OCI-LY1 (cell line): Measurements from ENCODE around the gene ARFGAP3.

Experiments
- CTCF ChIP-seq: fragments of 200-600 bp; sonication (generic), shearing (Covaris generic); IDR thresholded peaks from 2 replicates; pipeline ENCODE4 v1.5.1; 2017; ENCODE audit warnings: mild to moderate bottlenecking, antibody characterized with exemption, low read length, moderate library complexity, mixed read lengths
- EZH2 ChIP-seq: fragments of 200-600 bp; sonication (generic), shearing (Covaris generic); IDR thresholded peaks from 2 replicates; pipeline ENCODE4 v1.8.0; 2017; ENCODE audit warnings: borderline replicate concordance, mixed run types, mild to moderate bottlenecking, antibody characterized with exemption, low read length, moderate library complexity, mixed read lengths

DNA sequence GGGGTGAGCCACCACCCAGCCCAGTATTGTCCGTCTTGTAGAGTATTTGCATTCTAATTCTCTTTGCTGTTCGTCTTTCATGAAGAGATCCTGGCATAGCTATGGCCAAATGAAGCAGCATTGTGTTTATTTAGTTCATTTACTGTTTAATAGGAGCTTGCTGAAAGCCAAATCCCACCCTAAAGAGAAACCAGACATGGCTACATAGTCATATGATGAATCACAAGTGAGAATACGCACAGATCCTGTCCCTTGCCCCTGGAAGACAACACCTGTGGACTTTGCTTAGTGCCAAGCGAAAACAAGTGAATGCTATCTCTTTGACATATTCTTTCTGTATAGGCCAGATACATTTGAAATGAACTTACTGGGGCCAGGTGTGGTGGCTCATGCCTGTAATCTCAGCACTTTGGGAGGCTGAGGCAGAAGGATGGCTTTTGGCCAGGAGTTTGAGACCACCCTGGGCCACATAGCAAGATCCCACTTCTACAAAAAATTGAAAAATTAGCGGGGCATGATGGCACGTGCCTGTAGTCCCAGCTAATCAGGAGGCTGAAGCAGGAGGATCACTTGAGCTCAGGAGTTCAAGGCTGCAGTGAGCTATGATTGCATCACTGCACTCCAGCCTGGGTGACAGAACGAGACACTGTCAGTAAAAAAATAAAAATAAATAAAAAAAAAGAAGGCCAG lies 5.1 kb upstream of the ARFGAP3 start:
- TF ChIP-seq CTCF = no peak
- TF ChIP-seq EZH2 = no peak
